HL-60 (cell line): ENCODE measurements around the gene GRIN2B.

Source experiments
- GABPA ChIP-seq: IDR thresholded peaks from 2 replicates; pipeline ENCODE4 v1.6.1; 2012; ENCODE audit warnings: low read depth
- POLR2AphosphoS5 ChIP-seq: IDR thresholded peaks from 2 replicates; pipeline ENCODE4 v1.6.1; 2012; ENCODE audit warnings: low read depth
- SPI1 ChIP-seq: IDR thresholded peaks from 2 replicates; pipeline ENCODE4 v1.6.1; 2012; ENCODE audit warnings: low read depth, mild to moderate bottlenecking, borderline replicate concordance
- TF ChIP-seq, protein P1 (sequence below): IDR thresholded peaks from one replicate; pipeline ENCODE4 v1.5.1; 2011; ENCODE audit warnings: low read length, control low read depth, inconsistent platforms; ENCODE audit not compliant: insufficient read depth
- TF ChIP-seq, protein P2 (sequence below): IDR thresholded peaks from 2 replicates; pipeline ENCODE4 v1.6.1; 2012; ENCODE audit warnings: low read depth; ENCODE audit not compliant: insufficient replicate concordance

- TF ChIP-seq, protein P1, sequence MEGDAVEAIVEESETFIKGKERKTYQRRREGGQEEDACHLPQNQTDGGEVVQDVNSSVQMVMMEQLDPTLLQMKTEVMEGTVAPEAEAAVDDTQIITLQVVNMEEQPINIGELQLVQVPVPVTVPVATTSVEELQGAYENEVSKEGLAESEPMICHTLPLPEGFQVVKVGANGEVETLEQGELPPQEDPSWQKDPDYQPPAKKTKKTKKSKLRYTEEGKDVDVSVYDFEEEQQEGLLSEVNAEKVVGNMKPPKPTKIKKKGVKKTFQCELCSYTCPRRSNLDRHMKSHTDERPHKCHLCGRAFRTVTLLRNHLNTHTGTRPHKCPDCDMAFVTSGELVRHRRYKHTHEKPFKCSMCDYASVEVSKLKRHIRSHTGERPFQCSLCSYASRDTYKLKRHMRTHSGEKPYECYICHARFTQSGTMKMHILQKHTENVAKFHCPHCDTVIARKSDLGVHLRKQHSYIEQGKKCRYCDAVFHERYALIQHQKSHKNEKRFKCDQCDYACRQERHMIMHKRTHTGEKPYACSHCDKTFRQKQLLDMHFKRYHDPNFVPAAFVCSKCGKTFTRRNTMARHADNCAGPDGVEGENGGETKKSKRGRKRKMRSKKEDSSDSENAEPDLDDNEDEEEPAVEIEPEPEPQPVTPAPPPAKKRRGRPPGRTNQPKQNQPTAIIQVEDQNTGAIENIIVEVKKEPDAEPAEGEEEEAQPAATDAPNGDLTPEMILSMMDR: no peak
- TF ChIP-seq GABPA: no peak
- no peak for TF ChIP-seq SPI1
- no peak for TF ChIP-seq POLR2AphosphoS5
- TF ChIP-seq, protein P2, sequence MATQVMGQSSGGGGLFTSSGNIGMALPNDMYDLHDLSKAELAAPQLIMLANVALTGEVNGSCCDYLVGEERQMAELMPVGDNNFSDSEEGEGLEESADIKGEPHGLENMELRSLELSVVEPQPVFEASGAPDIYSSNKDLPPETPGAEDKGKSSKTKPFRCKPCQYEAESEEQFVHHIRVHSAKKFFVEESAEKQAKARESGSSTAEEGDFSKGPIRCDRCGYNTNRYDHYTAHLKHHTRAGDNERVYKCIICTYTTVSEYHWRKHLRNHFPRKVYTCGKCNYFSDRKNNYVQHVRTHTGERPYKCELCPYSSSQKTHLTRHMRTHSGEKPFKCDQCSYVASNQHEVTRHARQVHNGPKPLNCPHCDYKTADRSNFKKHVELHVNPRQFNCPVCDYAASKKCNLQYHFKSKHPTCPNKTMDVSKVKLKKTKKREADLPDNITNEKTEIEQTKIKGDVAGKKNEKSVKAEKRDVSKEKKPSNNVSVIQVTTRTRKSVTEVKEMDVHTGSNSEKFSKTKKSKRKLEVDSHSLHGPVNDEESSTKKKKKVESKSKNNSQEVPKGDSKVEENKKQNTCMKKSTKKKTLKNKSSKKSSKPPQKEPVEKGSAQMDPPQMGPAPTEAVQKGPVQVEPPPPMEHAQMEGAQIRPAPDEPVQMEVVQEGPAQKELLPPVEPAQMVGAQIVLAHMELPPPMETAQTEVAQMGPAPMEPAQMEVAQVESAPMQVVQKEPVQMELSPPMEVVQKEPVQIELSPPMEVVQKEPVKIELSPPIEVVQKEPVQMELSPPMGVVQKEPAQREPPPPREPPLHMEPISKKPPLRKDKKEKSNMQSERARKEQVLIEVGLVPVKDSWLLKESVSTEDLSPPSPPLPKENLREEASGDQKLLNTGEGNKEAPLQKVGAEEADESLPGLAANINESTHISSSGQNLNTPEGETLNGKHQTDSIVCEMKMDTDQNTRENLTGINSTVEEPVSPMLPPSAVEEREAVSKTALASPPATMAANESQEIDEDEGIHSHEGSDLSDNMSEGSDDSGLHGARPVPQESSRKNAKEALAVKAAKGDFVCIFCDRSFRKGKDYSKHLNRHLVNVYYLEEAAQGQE: no peak
Measured at GRCh38 chr12:13940335-13940865, 41.0 kb downstream of the GRIN2B start.
